Measurements from ENCODE around the gene FADS2.

DNA sequence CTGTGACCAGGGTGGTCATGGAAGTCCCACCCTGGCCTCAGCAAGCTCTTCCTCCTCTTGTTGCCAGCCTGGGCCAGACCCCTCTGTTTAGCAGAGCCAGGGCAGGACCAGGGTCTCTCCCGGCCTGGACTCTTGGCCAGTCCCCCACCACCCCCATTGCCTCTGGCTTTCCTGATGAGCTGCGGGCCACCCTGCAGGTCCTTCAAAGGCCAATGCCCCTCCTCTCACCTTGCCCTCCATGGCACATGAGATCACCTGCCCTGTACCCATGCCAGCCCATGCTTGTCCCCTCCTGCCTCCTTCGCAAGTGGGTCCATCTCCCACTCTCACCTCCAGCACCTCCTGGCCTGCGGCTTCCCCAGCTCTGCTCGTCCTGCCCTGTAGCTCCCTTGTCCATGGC is 10.4 kb downstream of the FADS2 start:
- TF ChIP-seq, protein P1, sequence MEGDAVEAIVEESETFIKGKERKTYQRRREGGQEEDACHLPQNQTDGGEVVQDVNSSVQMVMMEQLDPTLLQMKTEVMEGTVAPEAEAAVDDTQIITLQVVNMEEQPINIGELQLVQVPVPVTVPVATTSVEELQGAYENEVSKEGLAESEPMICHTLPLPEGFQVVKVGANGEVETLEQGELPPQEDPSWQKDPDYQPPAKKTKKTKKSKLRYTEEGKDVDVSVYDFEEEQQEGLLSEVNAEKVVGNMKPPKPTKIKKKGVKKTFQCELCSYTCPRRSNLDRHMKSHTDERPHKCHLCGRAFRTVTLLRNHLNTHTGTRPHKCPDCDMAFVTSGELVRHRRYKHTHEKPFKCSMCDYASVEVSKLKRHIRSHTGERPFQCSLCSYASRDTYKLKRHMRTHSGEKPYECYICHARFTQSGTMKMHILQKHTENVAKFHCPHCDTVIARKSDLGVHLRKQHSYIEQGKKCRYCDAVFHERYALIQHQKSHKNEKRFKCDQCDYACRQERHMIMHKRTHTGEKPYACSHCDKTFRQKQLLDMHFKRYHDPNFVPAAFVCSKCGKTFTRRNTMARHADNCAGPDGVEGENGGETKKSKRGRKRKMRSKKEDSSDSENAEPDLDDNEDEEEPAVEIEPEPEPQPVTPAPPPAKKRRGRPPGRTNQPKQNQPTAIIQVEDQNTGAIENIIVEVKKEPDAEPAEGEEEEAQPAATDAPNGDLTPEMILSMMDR (IDR thresholded peaks at IDR 0.05): no peak
- TF ChIP-seq POLR2A (IDR thresholded peaks at IDR 0.05): no peak
